NCI-H1105 treated with DMSO at 0.1 percent for 48 hours (cell line): ENCODE results near the gene TEX264.
A peak's percentile ranks its signal among the peaks of the same experiment; 100 is the strongest.

Source experiments
- DNase-seq: peaks from one replicate; lab custom pipeline; 2025; lab: John Stamatoyannopoulos, UW

The TEX264 gene

DNA sequence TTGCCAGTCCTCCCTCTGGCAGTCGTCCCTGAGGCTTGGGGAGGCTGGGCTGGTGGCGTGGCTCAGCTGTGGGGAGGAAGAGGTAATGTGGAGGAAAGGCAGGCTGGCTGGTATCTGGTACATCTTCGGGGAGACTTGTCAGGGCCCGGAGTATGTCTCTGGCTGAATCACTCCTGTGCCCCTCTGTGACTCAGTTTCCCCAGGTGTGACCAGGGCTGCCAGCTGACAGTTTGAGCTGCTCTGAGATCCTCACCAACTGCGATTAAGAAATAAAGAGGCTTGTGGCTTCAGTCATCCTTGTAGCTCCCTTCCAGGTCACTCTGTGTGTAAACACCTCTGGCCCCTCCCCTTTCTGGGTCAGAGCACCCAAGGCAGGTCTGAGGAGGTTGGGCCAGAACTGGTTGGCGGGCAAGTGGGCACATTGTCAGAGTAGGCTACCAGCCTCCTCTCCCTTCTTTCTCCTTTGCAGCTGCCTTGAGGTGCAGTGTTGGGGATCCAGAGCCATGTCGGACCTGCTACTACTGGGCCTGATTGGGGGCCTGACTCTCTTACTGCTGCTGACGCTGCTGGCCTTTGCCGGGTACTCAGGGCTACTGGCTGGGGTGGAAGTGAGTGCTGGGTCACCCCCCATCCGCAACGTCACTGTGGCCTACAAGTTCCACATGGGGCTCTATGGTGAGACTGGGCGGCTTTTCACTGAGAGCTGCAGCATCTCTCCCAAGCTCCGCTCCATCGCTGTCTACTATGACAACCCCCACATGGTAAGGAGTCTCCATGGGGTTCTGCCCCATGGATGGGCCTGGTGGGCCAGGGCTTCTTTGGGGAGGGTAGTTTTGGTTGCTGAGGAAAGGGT lies 3.0 kb downstream of the TEX264 start:
- DNase-seq: no peak

DNA sequence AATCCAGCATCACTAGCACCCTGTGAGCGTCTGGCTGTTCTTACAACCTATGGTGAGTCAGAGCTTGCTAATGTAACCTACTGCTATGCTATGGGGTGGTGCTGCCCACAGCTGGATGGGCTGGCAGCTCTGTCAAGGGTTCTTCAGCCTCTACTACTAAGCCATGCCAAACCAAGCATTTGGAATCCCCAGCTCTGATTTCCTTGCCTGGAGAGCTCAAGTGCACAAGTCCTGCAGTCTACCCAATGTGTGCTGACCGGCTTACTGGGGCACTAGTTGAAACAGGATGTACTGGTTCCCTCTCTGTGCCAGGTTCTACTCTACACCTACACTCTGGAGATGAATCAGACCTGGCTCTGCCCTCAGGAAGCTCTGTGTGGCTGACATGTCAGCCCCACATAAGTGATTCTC lies 4.2 kb downstream of the TEX264 start:
- no peak for DNase-seq

DNA sequence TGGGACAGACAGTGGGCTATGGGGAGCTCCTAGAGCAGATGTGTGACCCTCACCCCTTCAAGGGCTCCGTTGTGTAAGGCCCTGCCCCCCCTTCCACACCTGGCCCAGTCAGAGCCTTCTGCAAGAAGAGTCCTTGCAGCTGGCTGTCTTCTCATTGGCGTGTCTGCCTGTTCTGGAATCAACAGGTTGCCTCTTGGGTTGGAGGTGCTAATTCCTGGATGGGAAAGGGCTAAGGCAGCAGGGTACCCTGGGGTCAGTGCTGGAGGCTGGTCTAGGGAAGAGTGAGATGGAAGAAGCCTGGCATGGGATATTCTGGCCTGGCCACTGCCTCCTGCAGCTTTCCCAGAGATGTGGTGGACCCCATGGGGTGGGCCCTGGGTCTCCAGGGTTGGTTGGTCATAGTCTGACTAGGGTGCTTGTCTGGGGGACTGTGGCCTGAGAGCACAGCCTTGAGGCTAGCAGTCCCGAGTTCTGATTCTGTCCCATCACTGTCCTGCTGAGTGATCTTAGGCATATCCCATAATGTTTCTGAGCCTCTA lies 5.1 kb downstream of the TEX264 start:
- DNase-seq: no peak

DNA sequence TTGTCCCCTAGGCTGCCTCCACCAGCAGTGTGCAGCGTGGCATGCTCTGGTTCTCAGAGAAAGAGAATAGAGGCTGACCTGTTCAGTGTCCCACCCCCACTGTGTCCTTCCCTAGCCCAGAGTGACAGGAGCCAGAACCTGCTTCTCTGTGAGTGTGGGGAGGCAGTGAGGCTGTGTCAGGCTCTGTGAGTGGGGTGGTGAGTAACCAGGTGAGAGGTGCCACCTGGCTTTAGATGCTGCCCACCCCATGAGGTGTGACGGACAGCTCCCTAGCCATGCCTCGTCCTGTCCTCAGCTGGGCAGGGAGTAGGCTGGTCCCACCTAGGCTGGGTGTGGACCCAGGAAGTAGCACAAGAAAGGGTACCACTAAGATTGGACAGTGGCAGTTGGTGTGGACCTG lies 6.3 kb downstream of the TEX264 start:
- no peak for DNase-seq

DNA sequence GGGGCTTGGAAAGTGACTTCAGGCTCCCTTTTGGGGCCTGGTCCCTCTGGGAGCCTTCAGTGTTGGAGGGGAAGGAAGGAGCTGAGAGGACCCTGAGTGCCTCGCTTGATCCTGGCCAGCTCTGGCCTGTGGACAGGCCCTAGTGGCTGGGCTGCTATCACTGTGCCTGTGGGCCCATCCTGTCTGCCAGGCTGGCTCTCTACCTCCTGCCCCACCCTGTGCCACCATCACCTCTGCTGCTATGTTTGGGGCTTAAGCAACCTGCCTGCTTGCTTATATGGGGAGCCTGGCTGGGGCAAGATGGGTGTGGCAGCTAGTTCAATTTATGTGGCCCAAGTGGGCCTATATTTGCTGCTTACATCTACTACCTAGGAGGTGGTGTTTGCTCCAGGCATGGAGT lies 7.1 kb downstream of the TEX264 start:
- no peak for DNase-seq

DNA sequence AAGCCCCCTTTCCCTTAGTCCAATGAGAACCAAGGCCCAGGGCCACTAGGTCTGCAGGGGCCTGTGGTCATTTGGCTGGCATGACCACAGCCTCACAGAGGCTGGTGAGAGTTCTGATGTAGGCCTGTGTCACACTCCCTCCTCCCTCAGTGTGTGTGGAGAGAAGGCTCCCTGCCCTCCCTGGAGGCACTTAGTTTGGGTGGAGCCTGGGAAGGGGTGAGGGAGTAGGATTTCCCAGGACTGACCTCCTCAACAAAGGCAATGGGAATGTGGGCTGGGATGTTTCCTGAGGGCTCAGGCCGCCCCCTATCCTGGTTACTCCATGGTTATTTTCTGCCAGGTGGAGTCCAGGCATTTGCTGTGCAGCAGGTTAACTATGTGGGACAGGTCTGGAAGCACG lies 7.6 kb downstream of the TEX264 start:
- DNase-seq: no peak

DNA sequence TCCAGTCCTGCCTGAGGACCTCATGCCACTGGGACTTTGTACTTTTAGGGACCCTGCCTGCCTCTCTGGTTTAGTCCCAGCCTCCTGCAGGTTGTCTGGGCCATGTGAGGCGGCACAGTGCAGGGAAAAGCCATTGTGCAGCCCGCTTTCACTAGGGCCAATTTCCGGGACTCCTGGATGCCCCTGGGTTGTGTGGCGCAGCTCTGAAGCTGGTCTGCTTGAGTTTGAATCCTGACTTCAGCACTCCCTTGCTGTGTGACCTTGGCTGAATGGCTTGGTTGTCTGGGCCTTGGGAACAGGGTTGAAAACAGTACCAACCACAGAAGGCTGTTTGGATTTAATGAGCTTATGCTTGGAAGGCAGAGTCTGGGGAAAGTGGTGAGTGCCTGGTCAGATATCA lies 8.3 kb downstream of the TEX264 start:
- no peak for DNase-seq

DNA sequence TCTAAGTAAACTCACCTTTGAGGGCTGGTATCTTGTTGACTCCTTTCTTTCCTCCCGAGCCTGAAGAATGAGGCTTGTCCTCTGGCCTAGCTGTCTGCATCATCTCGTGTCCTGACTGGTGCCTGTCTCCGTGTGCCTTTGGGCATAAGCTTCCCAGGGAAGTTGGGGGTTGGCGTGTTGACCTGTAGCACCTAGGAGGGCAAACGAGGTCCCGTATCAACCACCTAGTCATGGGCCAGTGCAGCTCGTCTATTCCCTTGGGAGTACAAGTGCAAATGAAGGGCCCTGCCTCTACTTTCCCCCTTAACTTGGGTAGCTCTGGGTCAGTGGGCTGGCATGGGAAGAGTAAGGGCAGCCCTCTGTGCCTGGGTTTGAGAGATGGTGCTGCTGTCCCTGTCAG lies 8.7 kb downstream of the TEX264 start:
- no peak for DNase-seq

DNA sequence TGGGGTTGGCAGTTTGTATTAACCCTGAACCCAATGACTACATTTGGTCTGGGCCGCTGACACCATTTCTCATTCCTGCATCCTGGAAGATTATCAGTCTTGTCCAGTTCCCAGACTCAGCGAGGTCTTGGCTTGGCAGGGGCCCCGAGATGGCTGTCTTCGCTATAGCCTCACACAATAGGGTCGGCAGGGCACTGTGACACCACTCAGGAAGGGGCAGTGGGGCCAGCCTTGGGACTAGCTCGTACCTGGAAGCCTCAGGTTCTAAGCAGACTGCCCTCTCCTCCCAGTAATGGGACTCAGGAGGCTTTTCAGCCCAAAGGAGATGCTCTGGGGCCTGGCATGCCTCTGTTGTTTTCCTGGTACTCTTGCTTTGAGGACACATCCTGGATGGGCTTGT lies 9.1 kb downstream of the TEX264 start:
- DNase-seq: no peak

DNA sequence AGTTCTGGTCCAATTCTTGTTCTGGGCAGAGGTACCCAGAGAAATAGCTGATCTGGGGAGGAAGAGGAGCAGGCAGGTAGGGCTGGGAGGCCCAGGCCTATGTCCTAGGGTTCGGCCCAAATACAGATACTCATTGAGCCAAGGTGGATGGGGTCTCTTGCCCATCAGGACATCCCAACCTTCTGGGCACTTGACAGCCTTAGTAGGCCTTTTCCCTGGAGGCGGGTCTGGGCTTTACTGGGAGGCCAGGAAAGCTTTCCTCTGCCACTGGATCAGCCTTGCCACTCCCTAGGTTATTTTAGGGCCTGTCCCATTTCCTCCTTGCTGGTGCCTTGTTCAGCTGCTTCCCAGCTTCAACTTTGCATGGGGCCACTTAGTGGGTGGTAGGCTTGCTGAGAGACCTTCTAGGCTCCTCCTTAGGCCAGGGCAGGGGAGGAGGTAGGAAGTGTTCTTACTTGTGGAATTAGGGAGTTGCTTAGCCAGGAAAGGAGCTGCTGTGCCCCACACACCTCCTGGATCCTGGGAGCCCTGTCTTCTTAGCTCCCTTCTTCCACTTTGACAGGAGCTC lies 9.7 kb downstream of the TEX264 start:
- DNase-seq: no peak

DNA sequence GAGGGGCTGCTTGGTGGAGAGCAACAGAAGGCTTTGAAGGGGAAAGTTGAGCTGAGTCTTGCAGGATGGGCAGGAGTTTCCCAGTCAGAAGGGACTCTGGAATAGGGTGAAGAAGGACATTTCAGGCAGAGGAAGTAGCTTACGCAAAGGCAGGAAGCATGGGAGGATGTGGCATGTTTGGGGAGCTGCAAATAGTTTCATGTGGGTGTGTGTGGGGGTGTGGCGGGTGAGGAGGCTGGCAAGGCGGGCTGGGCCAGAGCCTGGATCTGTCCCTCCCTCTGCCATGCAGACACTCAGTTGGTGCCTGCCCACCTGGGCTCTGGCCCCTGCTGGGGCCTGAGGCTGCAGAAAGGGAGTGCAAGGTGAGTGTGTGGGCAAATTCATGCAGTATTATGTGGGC lies 10.4 kb downstream of the TEX264 start:
- no peak for DNase-seq

DNA sequence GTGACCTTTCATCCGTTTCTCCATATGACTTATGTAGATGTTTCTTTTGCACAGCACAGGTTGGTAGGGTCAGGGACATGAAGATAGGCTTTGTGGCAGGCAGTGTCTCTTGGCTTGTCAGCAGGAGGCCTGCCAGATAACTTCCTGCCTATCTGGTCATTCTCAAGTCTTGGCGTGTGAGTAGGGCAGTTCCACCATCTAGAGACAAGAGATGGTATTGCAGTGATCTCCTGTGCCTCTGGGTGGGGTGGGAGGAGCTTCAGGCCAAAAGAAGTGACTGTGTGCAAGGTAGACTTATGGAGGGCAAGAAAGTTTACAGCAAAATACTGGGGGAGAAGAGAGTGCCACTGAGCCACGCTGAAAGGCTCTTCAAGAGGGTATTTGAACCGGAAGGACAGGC lies 11.0 kb downstream of the TEX264 start:
- peak; percentile 47 for DNase-seq

DNA sequence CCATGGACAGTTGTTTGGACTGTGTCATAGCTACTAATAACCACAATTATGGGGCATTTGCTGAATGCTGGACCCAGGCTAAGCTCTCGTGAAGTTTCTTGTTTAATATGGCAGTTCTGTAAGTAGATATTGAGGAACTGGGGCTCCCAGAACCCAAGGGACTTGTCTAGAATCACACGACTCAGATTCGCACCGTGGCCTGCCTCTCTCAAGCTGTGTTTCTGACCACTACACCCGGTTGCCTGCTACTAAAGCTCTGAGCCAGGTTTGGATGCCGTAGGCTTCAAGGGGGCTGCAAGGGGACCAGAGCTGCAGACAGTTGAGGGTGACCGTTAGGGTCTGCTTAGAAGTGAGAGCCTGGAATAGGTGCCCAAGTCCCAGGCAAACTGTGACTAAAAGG lies 11.5 kb downstream of the TEX264 start:
- DNase-seq: no peak

DNA sequence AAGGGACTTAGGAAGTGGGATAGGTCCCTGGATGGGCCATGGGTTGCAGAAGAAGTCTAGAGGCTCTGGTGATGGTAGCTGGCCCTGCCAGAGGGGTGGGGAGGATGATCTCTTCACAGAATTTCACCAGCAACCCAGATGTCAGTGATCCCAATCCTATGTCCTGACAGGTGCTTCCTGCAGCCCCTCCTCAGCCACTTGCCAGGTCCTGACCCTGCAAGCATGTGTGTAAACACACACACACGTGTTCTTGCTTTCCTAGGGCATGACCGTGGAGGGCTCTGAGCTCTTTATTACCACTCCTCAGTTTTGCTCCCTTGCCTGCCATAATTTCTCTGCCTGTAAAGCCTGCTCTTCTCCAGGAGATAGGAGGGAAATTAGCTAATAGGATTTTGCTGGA lies 12.5 kb downstream of the TEX264 start:
- no peak for DNase-seq

DNA sequence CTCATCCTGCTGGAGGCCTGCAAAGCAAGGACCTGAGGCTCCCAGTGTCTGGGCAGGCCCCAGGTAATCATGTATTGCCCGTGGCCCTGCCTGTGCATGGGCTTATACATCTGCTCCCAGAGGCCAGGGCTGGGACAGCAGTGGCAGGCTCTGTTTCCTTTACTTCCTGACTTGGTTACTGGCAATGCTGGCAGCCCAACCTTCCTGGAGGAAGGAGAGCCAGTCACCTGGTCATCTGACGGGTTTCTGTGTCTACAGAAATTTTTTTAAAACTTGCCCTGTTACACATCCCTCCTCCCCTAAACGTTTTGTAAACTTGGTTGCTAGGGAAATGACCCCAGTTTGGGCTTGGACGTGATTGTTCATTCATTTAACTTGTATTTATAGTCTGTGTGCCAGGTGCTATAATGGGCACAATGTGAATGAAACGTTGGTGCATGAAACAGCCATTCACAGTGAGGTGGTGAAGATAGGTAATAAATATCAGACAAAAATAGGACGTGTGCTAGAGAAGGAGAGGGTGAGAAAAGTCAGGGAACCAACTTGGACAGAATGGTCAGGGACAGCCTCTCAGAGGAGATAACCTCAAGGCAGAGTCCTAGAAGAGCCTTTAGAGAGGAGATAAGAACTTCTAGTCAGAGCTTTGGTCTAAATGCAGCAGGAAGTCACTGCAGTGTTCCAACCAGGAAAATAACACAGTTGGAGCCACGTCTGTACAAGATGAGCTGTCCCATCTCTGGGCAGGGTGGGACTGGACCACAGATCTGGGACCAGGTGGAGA lies 14.1 kb downstream of the TEX264 start:
- no peak for DNase-seq

DNA sequence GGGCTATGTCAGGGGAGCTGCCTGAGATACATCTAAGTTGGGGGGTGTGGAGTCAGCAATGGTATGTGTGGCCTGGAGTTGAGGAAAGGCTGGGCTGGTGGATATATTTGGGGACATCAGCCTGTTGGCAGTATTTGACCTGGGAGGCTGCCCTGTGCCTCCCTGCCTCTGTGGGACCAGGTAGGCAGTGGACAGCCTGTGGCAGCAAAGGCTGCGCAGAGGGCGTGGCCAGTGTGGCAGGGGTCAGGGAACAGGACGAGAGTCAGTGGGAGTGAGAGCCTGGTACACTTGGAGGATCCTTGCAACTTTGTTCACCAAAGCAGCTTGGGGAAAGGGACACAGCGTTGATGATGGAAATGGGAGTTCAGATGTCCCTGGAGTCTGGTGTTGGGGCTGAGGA lies 15.0 kb downstream of the TEX264 start:
- no peak for DNase-seq

DNA sequence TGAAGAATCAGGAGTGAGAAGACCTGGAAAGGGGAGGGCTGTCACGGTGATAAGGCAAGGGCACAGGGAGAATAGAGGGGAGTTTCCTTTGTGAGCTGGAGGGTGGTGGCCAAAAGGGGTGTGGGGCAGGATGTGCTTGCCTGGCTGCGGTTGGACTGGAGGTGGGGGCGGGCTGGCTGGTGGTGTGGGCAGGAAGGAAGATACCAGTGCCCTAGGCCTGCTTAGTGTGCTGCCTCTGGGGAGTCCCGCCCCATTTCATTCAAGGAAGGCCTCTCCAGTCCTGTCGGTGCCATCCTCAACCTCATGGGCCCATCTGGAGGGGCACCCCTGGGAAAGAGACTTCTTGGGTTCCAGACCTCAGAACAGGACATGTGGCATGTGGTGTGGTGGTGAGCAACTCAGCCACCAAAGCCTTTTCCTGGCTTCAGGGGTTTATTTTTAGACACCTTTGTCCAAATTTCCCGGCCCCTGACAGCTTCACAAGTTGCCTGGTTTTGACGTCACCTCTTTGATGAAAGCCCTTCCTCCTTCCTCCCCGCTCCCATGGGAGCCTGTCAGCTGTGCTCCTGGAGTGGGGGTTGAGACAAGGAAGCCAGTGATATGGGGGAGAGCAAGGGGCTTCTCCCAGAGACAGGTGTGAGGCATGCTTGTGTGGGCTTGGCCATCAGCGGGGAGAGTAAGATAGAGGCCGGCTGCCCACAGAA lies 15.6 kb downstream of the TEX264 start:
- DNase-seq: no peak

DNA sequence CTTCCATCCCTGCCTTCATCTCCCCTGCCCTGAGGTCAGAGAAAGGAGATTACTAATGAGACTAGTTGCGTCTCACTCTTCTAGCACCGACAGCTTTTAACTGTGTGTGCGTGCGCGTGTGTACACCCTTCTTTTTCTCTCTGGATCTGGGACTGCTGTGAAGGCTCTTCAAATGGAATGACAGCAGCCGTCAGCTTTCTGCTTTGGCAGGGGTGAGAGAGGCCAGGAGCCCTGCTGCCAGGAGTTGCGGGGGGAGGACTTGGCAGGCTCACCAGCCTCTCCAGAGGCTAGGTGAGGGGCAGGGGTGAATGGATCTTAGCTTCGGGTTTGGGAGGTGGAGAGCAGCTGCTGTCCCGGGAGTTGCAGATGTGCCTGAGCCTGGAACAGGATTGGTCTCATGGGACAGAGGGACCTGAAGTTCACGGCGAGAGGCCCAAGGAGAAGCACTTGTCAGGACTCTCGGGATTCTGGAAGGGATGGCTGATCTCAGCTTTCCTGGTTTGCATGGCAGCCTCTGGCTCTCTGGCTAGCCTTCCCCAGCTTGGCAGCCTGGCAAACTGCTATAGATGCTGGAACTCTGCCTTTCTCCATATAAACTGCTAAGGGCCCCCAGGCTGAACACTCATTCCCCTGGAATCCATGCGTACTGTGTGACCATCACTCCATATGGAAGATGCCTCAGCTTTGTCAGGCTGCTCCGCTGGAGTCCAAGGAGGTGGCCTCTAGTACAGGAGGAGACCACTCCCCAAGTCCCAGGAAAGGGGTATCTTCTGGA lies 16.6 kb downstream of the TEX264 start:
- DNase-seq: no peak

DNA sequence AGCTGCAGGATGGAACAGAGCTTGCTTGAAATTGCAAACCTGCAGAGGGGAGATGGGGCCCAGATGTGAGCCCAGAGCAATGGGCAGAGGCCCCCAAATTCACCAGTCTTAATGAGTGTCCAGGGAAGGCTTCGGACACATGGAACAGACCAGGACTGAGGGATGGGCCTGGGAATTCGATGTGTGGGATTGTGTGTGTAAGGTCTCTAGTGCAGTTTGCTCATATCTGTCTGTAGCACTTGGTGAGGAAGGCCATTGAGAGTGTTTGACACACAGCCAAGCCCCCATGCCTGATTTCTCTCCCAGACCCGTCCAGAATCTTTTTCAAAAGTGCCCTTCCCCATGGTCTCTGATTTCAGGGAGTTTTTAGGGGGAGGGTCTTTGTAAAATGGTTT lies 17.2 kb downstream of the TEX264 start:
- DNase-seq: no peak

DNA sequence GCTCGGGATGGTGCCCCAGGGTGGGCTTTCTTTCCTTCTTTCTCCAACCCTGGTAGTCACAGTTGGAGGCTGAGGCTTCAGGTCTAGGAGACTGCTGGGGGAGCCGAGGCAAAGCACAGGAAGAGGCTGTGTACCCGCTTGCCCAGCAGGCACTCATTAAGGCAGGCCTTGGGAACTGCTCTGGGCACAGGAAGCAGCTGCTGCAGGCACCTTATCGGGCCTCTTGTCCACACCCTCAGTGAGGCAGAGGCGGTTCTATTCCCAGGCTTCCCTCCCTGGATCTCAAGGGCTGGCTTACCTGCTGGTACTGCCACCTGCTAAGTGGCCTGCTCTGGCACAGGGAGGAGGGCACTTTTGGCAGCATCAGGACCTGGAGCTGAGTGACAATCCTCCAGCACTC lies 20.0 kb downstream of the TEX264 start:
- DNase-seq: no peak

DNA sequence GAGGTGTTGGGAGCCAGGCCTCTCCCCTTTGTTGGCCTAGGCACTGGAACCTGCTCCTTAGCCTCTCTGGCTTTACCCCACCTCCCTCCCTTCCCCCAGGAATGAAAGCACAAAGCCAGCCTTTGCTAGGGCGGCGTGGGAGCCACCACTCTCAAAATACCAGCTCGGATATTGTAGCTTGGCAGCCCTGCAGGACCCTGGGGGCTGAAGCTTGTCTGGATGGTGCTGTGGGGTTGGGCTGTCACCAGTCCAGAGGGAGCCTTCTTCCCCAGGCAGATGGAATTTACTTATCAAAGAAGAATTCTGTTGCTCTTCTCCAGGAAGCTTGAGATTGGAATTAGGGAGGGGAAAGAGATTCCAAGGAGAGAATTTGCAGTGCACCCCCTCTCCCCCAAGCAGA lies 20.9 kb downstream of the TEX264 start:
- no peak for DNase-seq

DNA sequence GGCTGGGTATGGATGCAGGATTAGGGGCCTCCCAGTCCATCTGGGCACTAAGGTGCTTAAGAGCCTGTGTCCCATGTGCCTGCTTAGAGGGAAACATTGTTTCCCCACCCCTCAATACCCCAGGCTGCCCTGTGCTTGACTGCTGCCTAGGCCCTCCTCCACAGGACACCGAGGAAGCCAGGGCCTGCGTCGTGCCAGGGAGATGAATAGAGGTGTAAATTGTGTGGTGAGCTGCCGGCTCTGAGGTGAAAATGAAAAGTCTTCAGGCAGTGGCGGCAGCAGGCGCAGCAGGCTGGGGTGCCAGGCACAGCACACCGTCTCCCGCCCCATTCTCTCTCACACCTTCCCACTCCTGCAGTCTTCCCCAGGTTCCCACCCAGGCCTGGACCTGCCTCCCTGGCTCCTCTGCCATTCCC lies 21.9 kb downstream of the TEX264 start:
- no peak for DNase-seq
